CD1c-positive myeloid dendritic cell (primary cell): ENCODE measurements around the gene ARAP3.
"Not testable (repeated sequence)": the region's sequence is repeated elsewhere in the genome, so short reads cannot be mapped to it uniquely, and the experiment has no call there.

Source experiments
- DNase-seq: peaks from one replicate; pipeline ENCODE4 v3.0.0-alpha.2; 2016; ENCODE audit errors: extremely low spot score

Gene ARAP3

GRCh38 chr5:141613344-141613743 lies 68.7 kb downstream of the ARAP3 start:
- DNase-seq, result no peak

DNA sequence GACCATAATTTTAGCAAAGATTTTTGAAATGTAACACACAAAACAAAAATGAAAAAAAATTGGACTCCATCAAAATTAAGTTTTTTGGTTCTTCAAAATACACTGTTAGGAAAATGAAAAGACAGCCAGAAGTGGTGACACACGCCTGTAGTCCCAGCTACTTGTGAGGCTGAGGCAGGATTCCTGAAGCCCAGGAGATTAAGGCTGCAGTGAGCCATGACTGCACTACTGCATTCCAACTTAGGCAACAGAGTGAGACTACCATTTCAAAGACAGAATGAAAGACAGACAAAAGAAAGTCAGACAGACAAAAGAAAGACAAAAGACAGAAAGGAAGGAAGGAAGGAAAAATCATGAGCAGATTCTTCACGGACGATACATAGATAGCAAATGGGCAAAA lies 70.7 kb downstream of the ARAP3 start:
- DNase-seq, result no peak

DNA sequence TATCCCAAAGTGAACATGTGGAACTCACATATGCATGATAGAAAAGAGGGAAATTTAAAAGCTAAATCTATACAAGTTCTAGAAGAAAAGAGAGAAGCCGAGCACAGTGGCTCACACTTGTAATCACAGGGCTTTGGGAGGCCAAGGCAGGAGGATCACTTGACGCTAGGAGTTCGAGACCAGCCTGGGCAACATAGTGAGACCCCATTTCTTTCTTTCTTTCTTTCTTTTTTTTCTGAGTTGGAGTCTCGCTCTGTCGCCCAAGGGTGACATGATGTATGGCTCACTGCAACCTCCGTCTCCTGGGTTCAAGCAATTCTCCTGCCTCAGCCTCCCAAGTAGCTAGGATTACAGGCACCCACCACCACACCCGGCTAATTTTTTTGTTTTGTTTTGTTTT lies 72.1 kb downstream of the ARAP3 start:
- not testable (repeated sequence) for DNase-seq

DNA sequence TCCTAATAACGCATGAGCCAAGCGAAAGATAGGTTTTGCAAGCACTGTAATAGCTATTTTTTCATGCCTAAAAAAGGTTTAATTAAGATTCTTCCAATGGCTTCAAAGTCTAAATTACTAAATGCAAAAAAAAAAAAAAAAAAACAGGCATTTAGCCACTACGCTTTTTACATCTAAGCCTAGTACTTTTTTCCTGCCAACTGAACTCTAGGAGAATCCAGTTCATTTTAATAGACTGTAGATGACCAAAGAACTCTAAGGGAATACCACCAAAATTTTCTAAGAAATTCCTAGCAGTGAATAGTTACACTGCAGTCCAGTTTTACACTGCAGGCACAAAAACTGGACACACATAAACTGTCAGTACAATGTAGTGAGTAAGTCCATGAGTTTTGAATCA lies 73.0 kb downstream of the ARAP3 start:
- no peak for DNase-seq

- no peak for DNase-seq
Observed at GRCh38 chr5:141608557-141608956, 73.5 kb downstream of the ARAP3 start.

GRCh38 chr5:141608046-141608445 lies 74.0 kb downstream of the ARAP3 start:
- no peak for DNase-seq

DNA sequence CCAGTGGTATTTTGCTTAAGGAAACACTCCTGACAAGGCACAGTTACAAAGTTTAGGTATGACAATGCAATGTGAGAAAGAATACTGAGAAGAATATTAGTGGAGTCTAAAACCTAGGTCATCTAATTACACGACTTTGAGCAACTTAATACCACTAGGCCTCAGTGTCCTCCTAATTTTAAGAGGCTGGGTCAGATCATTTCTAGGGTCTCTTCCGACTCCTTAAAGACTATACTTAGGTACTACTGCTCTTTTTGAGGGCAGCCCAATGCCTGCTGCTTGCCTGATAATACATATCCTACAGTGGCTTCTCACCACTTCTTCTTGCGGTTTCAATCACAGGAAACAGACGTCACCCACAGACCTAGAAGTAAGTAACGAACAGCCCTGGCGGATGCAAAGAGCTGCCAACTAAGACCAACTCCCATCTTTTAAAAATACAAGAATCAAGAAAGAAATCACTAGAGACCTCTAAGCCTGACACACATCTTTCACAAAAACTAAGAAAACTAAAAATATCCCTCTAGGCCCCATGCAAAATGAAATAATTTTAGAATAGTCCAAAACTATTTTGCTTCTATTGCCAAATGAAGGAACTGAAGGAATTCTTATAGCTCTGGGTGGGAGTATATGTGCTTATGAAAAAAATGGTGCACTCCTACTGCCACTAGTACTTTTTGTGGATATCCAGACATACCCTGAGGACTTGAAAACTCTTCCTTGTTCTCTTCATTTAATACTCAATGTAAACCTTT lies 76.3 kb downstream of the ARAP3 start:
- peak; percentile 90 for DNase-seq

- peak; percentile 94 for DNase-seq
Observed at GRCh38 chr5:141603923-141604717, 77.9 kb downstream of the ARAP3 start.
